ENCODE data around the gene BRF1.

- TF ChIP-seq POLR2A (IDR thresholded peaks at IDR 0.05) (no peak), EP300 (IDR thresholded peaks at IDR 0.05) (no peak)
These were observed 31.0 kb upstream of the BRF1 start for GRCh38 chr14:105331575-105332349.
